K562 (cell line): ENCODE data around the gene ATXN2L. TPM values are rescaled to one million over a fixed set of nuclear protein-coding genes. Genes with fewer than 3 reads are reported as not detected.
A peak's percentile ranks its signal among the peaks of the same experiment; 100 is the strongest.

Source experiments
- CC2D1A ChIP-seq: fragments of 450-650 bp; IDR thresholded peaks from 2 replicates; pipeline ENCODE4 v1.6.1; 2017; ENCODE audit warnings: mild to moderate bottlenecking
- HCFC1 ChIP-seq: IDR thresholded peaks from 2 replicates; pipeline ENCODE4 v1.6.1; 2012; ENCODE audit warnings: low read depth, low read length, improper control_type of control experiment
- HDAC1 ChIP-seq, 2 experiments: fragments of 450-650 bp; IDR thresholded peaks; 2 replicates each; pipeline ENCODE4 v1.6.1; 2016 to 2017; ENCODE audit warnings: inconsistent platforms in 1 of 2, mild to moderate bottlenecking in 1 of 2, moderate library complexity in 1 of 2
- MTA1 ChIP-seq: fragments of 450-650 bp; IDR thresholded peaks from 2 replicates; pipeline ENCODE4 v1.6.1; 2017; ENCODE audit warnings: borderline replicate concordance
- NONO ChIP-seq, 2 experiments: fragments of 200-400 bp in 1 of 2; fragments of 450-650 bp in 1 of 2; formaldehyde crosslinking in 1 of 2; IDR thresholded peaks; 2 replicates each; pipeline ENCODE4 v1.6.1; 2017; ENCODE audit warnings: low read depth in 2 of 2, mild to moderate bottlenecking in 2 of 2, moderate library complexity in 2 of 2, low read length in 1 of 2
- NR2F6 ChIP-seq: fragments of 450-650 bp; formaldehyde crosslinking; IDR thresholded peaks from 2 replicates; pipeline ENCODE4 v1.4.0; 2020; ENCODE audit warnings: mild to moderate bottlenecking
- PCBP2 ChIP-seq: fragments of 200-400 bp; formaldehyde crosslinking; IDR thresholded peaks from 2 replicates; pipeline ENCODE4 v1.6.1; 2018; ENCODE audit warnings: low read length, low read depth, mild to moderate bottlenecking, moderate library complexity; ENCODE audit not compliant: poor library complexity, severe bottlenecking
- POLR2B ChIP-seq: fragments of 450-650 bp; IDR thresholded peaks from 2 replicates; pipeline ENCODE4 v1.6.1; 2018; ENCODE audit warnings: low read depth; ENCODE audit not compliant: partially characterized antibody
- RBM34 ChIP-seq: fragments of 200-400 bp; formaldehyde crosslinking; IDR thresholded peaks from 2 replicates; pipeline ENCODE4 v1.6.1; 2018; ENCODE audit warnings: low read length, borderline replicate concordance; ENCODE audit not compliant: insufficient read depth
- RFX1 ChIP-seq: fragments of 450-650 bp; IDR thresholded peaks from 2 replicates; pipeline ENCODE4 v1.6.1; 2016; ENCODE audit warnings: mild to moderate bottlenecking, moderate library complexity
- RFX7 ChIP-seq: fragments of 250-450 bp; sonication (Bioruptor Pico); IDR thresholded peaks from 2 replicates; pipeline ENCODE4 v1.5.1; 2021; ENCODE audit warnings: mild to moderate bottlenecking
- TAF9B ChIP-seq: fragments of 450-650 bp; IDR thresholded peaks from 2 replicates; pipeline ENCODE4 v1.6.1; 2018; ENCODE audit warnings: mild to moderate bottlenecking; ENCODE audit not compliant: partially characterized antibody
- TAL1 ChIP-seq: fragments of 450-650 bp; IDR thresholded peaks from 2 replicates; pipeline ENCODE4 v1.6.1; 2016; ENCODE audit warnings: mild to moderate bottlenecking
- U2AF1 ChIP-seq: fragments of 200-400 bp; formaldehyde crosslinking; optimal IDR thresholded peaks from 2 replicates; pipeline ENCODE3; 2017; ENCODE audit warnings: mild to moderate bottlenecking, low read depth, low read length, moderate library complexity
- ZNF197 ChIP-seq: fragments of 200-800 bp; sonication (Bioruptor generic); IDR thresholded peaks from 2 replicates; pipeline ENCODE4 v1.6.1; 2016; ENCODE audit warnings: low read depth, missing genetic modification characterization, missing compliant biosample characterization
- polyA plus RNA-seq, 8 experiments: library from polyadenylated mRNA; depleted of rRNA in 4 of 8; stranded (reverse) in 5 of 8; unstranded in 3 of 8; fragments of >200 nt; fragmentation: Nextera tagmentation in 2 of 8; fragmentation: Illumina TruSeq in 1 of 8; extraction: Ambion mirVana in 2 of 8; extraction: Trizol in 1 of 8; gene quantifications; 2 replicates each; pipeline versions ENCODE4 v1.2.1 to v1.2.3, GENCODE V29; 2011 to 2014; ENCODE audit warnings: inconsistent platforms in 1 of 8, missing spikeins in 1 of 8
- total RNA-seq, 7 experiments: library from RNA; depleted of rRNA in 6 of 7; stranded (reverse); fragments of >200 nt in 6 of 7; fragmentation: Illumina TruSeq in 2 of 7; extraction: Trizol in 2 of 7; gene quantifications; 2 replicates each; pipeline versions ENCODE4 v1.2.1 to v1.2.3, GENCODE V29; 2011 to 2021; ENCODE audit warnings: low replicate concordance in 1 of 7
- TF ChIP-seq, protein P1 (sequence below): fragments of 200-800 bp; sonication (Bioruptor generic); IDR thresholded peaks from 2 replicates; pipeline ENCODE4 v1.6.1; 2017; ENCODE audit warnings: missing genetic modification characterization, missing compliant biosample characterization
- TF ChIP-seq, protein P2 (sequence below): IDR thresholded peaks from 2 replicates; pipeline ENCODE4 v1.6.1; 2016; ENCODE audit warnings: missing genetic modification characterization, missing compliant biosample characterization
- TF ChIP-seq, protein P3 (sequence below): fragments of 250-450 bp; sonication (Bioruptor Pico); IDR thresholded peaks from 2 replicates; pipeline ENCODE4 v1.8.0; 2022; ENCODE audit warnings: moderate library complexity, mild to moderate bottlenecking, inconsistent platforms
- TF ChIP-seq, protein P4 (sequence below): fragments of 250-450 bp; sonication (Bioruptor Pico); IDR thresholded peaks from 2 replicates; pipeline ENCODE4 v1.9.0; 2021; ENCODE audit warnings: mild to moderate bottlenecking, inconsistent platforms
- TF ChIP-seq, protein P5 (sequence below): fragments of 450-650 bp; formaldehyde crosslinking; IDR thresholded peaks from 2 replicates; pipeline ENCODE4 v1.4.0; 2022; ENCODE audit warnings: missing genetic modification characterization

The ATXN2L gene
- total and polyA plus RNA-seq, 9 of the 15 experiments (the other 6 are each of a cell fraction or from before 2014, with no cell fraction given) = 3.8 to 280 (median 37.2) TPM

DNA sequence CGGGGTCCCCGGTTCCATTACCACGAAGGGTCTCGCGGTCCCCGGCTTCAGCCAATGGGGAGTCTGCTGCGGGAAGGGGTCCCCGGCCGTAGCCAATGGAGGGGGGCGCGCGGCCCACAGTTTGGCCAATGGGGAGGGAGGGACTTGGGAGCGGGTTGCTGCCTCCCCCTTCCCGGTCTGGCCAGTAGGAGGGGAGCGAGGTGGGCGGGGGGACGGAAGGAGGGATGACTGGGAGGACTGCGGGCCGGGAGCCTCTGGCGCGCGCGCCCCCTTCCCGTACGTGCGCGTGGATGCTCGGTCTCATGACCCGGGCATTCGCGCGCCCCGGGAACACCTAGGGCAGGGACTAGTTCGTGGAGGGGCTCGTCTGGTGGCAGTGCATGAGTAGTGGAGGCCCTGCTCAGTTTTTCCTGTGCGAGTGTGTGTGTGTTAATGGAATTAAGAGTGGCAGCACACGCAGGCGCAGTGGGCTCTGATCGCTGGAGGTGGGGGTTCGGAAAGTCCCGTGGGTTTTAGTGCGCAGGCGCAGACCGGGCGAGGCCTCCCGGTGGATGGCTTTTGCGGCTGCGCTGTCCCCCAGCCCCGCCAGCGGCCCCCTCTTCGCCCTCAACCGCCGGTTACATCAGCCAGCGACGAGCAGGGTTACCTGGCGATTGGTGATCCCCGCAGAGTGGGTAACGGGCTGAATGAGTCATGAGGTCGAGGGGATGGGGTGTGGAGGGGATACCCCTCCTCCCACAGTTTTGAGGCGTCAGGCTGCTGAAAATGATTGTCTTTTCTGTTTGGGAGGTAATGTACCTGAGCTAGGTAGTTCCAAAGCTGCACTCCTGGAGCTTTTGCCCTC lies 1.3 kb downstream of the ATXN2L start (continued):
- TF ChIP-seq ZNF197 (CRISPR knock-in tag) = no peak
- TF ChIP-seq, protein P1, sequence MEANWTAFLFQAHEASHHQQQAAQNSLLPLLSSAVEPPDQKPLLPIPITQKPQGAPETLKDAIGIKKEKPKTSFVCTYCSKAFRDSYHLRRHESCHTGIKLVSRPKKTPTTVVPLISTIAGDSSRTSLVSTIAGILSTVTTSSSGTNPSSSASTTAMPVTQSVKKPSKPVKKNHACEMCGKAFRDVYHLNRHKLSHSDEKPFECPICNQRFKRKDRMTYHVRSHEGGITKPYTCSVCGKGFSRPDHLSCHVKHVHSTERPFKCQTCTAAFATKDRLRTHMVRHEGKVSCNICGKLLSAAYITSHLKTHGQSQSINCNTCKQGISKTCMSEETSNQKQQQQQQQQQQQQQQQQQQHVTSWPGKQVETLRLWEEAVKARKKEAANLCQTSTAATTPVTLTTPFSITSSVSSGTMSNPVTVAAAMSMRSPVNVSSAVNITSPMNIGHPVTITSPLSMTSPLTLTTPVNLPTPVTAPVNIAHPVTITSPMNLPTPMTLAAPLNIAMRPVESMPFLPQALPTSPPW (CRISPR knock-in tag) = peak; percentile 96
- TF ChIP-seq U2AF1 = no peak
- TF ChIP-seq RFX1 = no peak
- TF ChIP-seq, protein P2, sequence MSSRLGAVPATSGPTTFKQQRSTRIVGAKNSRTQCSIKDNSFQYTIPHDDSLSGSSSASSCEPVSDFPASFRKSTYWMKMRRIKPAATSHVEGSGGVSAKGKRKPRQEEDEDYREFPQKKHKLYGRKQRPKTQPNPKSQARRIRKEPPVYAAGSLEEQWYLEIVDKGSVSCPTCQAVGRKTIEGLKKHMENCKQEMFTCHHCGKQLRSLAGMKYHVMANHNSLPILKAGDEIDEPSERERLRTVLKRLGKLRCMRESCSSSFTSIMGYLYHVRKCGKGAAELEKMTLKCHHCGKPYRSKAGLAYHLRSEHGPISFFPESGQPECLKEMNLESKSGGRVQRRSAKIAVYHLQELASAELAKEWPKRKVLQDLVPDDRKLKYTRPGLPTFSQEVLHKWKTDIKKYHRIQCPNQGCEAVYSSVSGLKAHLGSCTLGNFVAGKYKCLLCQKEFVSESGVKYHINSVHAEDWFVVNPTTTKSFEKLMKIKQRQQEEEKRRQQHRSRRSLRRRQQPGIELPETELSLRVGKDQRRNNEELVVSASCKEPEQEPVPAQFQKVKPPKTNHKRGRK (tag) = no peak
- TF ChIP-seq, protein P3, sequence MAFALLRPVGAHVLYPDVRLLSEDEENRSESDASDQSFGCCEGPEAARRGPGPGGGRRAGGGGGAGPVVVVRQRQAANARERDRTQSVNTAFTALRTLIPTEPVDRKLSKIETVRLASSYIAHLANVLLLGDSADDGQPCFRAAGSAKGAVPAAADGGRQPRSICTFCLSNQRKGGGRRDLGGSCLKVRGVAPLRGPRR (CRISPR knock-in tag) = no peak
- TF ChIP-seq POLR2B = peak; percentile 89
- no peak for TF ChIP-seq PCBP2
- TF ChIP-seq CC2D1A = no peak
- TF ChIP-seq NR2F6 (CRISPR knock-in tag) = no peak
- TF ChIP-seq TAL1 = no peak
- no peak for TF ChIP-seq MTA1
- TF ChIP-seq, protein P4, sequence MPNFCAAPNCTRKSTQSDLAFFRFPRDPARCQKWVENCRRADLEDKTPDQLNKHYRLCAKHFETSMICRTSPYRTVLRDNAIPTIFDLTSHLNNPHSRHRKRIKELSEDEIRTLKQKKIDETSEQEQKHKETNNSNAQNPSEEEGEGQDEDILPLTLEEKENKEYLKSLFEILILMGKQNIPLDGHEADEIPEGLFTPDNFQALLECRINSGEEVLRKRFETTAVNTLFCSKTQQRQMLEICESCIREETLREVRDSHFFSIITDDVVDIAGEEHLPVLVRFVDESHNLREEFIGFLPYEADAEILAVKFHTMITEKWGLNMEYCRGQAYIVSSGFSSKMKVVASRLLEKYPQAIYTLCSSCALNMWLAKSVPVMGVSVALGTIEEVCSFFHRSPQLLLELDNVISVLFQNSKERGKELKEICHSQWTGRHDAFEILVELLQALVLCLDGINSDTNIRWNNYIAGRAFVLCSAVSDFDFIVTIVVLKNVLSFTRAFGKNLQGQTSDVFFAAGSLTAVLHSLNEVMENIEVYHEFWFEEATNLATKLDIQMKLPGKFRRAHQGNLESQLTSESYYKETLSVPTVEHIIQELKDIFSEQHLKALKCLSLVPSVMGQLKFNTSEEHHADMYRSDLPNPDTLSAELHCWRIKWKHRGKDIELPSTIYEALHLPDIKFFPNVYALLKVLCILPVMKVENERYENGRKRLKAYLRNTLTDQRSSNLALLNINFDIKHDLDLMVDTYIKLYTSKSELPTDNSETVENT (CRISPR knock-in tag) = 0 out of 2 replicates have a peak, but pooled peaks have one; percentile 13
- no peak; the same call in none of the 2 replicates for TF ChIP-seq HCFC1
- TF ChIP-seq TAF9B = no peak
- TF ChIP-seq, protein P5, sequence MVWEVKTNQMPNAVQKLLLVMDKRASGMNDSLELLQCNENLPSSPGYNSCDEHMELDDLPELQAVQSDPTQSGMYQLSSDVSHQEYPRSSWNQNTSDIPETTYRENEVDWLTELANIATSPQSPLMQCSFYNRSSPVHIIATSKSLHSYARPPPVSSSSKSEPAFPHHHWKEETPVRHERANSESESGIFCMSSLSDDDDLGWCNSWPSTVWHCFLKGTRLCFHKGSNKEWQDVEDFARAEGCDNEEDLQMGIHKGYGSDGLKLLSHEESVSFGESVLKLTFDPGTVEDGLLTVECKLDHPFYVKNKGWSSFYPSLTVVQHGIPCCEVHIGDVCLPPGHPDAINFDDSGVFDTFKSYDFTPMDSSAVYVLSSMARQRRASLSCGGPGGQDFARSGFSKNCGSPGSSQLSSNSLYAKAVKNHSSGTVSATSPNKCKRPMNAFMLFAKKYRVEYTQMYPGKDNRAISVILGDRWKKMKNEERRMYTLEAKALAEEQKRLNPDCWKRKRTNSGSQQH (CRISPR knock-in tag) = no peak
- TF ChIP-seq RFX7 (CRISPR knock-in tag) = no peak
- peak in 1 of 2 experiments; percentile 75; a peak in 2 of 4 replicates for TF ChIP-seq HDAC1 (IDR thresholded peaks at IDR 0.05)
- no peak for TF ChIP-seq RBM34
- peak in 1 of 2 experiments; percentile 7; a peak in 1 of 4 replicates for TF ChIP-seq NONO (IDR thresholded peaks at IDR 0.05; ENCODE audit: low read depth in 2 of 2, low read length in 1 of 2)
